ENCODE measurements around the gene PLCB4.

PLCB4 gene

GRCh38 chr20:9508696-9509178 lies 439.9 kb downstream of the PLCB4 start:
- DNase-seq, result no peak

- no peak for DNase-seq
Measured at GRCh38 chr20:9509246-9509645, 440.4 kb downstream of the PLCB4 start.

GRCh38 chr20:9510911-9511310 lies 442.0 kb downstream of the PLCB4 start:
- no peak for DNase-seq

GRCh38 chr20:9514072-9514460 lies 445.2 kb downstream of the PLCB4 start:
- DNase-seq, result no peak

GRCh38 chr20:9514461-9515213 lies 445.8 kb downstream of the PLCB4 start, which contains the start of gene LAMP5:
TSS of gene LAMP5 (plus strand) at chr20:9514590. CDS start at chr20:9514853, 263 bp downstream.
- peak; percentile 64 for DNase-seq

- no peak for DNase-seq
Measured at GRCh38 chr20:9515214-9515585, 446.3 kb downstream of the PLCB4 start.

- no peak for DNase-seq
Measured at GRCh38 chr20:9515741-9516233, 446.9 kb downstream of the PLCB4 start.

- DNase-seq, result no peak
Measured at GRCh38 chr20:9516234-9516871, 447.5 kb downstream of the PLCB4 start.

GRCh38 chr20:9517297-9518162 lies 448.6 kb downstream of the PLCB4 start:
- no peak for DNase-seq

- no peak for DNase-seq
Measured at GRCh38 chr20:9518576-9519175, 449.8 kb downstream of the PLCB4 start.

GRCh38 chr20:9520086-9520485 lies 451.2 kb downstream of the PLCB4 start:
- no peak for DNase-seq

- peak; percentile 14 for DNase-seq
Measured at GRCh38 chr20:9523636-9524035, 454.7 kb downstream of the PLCB4 start.

All from NCI-H82 (cell line).